HCT116 (cell line): Measurements from ENCODE around the gene DDX3X. TPM values are rescaled to one million over a fixed set of nuclear protein-coding genes. Genes with fewer than 3 reads are reported as not detected.
A peak's percentile ranks its signal among the peaks of the same experiment; 100 is the strongest.

Experiments used
- ATAC-seq: fragments of 200-7000 bp; cut with Tn5 transposase; 2 replicates; pipeline ENCODE4 v1.9.1; 2020; ENCODE audit warnings: mild to moderate bottlenecking, moderate library complexity
- BruUV-seq: library from RNA; stranded (reverse); fragments of 400-500 nt; replicated peaks from 2 replicates; lab custom pipeline; 2021; lab: Mats Ljungman, UMichigan
- CTCF ChIA-PET: fragments of 300-600 bp; sonication (Branson Sonifier 250); formaldehyde crosslinking; loops from one replicate; lab custom pipeline; 2021; ENCODE audit warnings: antibody characterized with exemption; lab: Charles Lee
- POLR2A ChIA-PET: fragments of 300-600, 350-600 bp; sonication (Branson Sonifier 250); formaldehyde crosslinking; loops from one replicate; lab custom pipeline; 2021; ENCODE audit warnings: antibody characterized with exemption; lab: Charles Lee
- RAD21 ChIA-PET, 2 experiments: fragments of 300-600 bp; sonication (Branson Sonifier 250); formaldehyde crosslinking; loops; one replicate each; lab custom pipeline; 2023; ENCODE audit warnings: low total read pairs in 2 of 2; ENCODE audit not compliant: uncharacterized antibody in 2 of 2, unreplicated experiment in 2 of 2, low non-redundant PET in 1 of 2; lab: Charles Lee
- DNase-seq: peaks from one replicate; pipeline ENCODE4 v3.0.0-alpha.2; 2010; ENCODE audit warnings: low read depth, low spot score
- H2AFZ ChIP-seq: fragments of 200-600 bp; shearing (Covaris generic), sonication (generic); 2 replicates; pipeline ENCODE4 v1.6.1; 2017; ENCODE audit warnings: low read depth, mixed run types, mixed read lengths, antibody characterized with exemption, low read length; ENCODE audit not compliant: poor library complexity, severe bottlenecking
- H3K27ac ChIP-seq: 2 replicates; pipeline ENCODE4 v1.5.1; 2012; ENCODE audit warnings: low read depth, low read length
- H3K27me3 ChIP-seq: fragments of 200-600 bp; sonication (generic); 2 replicates; pipeline ENCODE4 v1.6.1; 2016; ENCODE audit warnings: mixed run types, low read length, mixed read lengths; ENCODE audit not compliant: insufficient read depth
- H3K36me3 ChIP-seq, 2 experiments: fragments of 200-500 bp in 1 of 2; fragments of 200-600 bp in 1 of 2; sonication (Bioruptor generic) in 1 of 2; sonication (generic) in 1 of 2; 2 replicates each; pipeline versions ENCODE4 v1.5.1 to v1.6.1; 2014 to 2016; ENCODE audit warnings: low read length in 2 of 2, inconsistent platforms in 1 of 2, mixed read lengths in 1 of 2, mixed run types in 1 of 2; ENCODE audit not compliant: insufficient read depth in 2 of 2, control insufficient read depth in 1 of 2
- H3K4me1 ChIP-seq, 2 experiments: fragments of 200-600 bp in 1 of 2; sonication (generic) in 1 of 2; 2 replicates each; pipeline versions ENCODE4 v1.5.1 to v1.6.1; 2012 to 2017; ENCODE audit warnings: low read length in 2 of 2, inconsistent platforms in 1 of 2, mild to moderate bottlenecking in 1 of 2, mixed read lengths in 1 of 2, mixed run types in 1 of 2, moderate library complexity in 1 of 2; ENCODE audit not compliant: insufficient read depth in 2 of 2, control insufficient read depth in 1 of 2
- H3K4me2 ChIP-seq: fragments of 200-600 bp; sonication (generic); 2 replicates; pipeline ENCODE4 v1.6.1; 2017; ENCODE audit warnings: mixed run types, low read length, mixed read lengths
- H3K4me3 ChIP-seq, 2 experiments: fragments of 200-600 bp in 1 of 2; sonication (generic) in 1 of 2; replicated peaks in 1 of 2; 2 replicates each; pipeline ENCODE4 v1.5.1; 2011 to 2016; ENCODE audit warnings: low read length in 2 of 2, control low read depth in 1 of 2, low read depth in 1 of 2, mild to moderate bottlenecking in 1 of 2, mixed read lengths in 1 of 2, mixed run types in 1 of 2
- H3K79me2 ChIP-seq: fragments of 200-600 bp; sonication (generic); 2 replicates; pipeline ENCODE4 v1.6.1; 2017; ENCODE audit warnings: mild to moderate bottlenecking, mixed run types, low read length, moderate library complexity, mixed read lengths; ENCODE audit not compliant: insufficient read depth
- H3K9ac ChIP-seq: fragments of 200-600 bp; sonication (generic); 2 replicates; pipeline ENCODE4 v1.6.1; 2016; ENCODE audit warnings: low read length, mixed read lengths
- H3K9me2 ChIP-seq: fragments of 200-600 bp; sonication (generic), shearing (Covaris generic); 2 replicates; pipeline ENCODE4 v1.6.1; 2017; ENCODE audit warnings: mixed run types, mild to moderate bottlenecking, moderate library complexity; ENCODE audit not compliant: insufficient read depth
- H3K9me3 ChIP-seq, 2 experiments: fragments of 200-500 bp in 1 of 2; fragments of 200-600 bp in 1 of 2; sonication (Bioruptor generic) in 1 of 2; sonication (generic) in 1 of 2; 2 replicates each; pipeline ENCODE4 v1.6.1; 2014 to 2017; ENCODE audit warnings: low read length in 2 of 2, mixed read lengths in 2 of 2, inconsistent platforms in 1 of 2, low read depth in 1 of 2, mild to moderate bottlenecking in 1 of 2, mixed run types in 1 of 2, moderate library complexity in 1 of 2; ENCODE audit not compliant: control insufficient read depth in 1 of 2, insufficient read depth in 1 of 2
- H4K20me1 ChIP-seq: fragments of 200-600 bp; sonication (generic), shearing (Covaris generic); 2 replicates; pipeline ENCODE4 v1.6.1; 2017; ENCODE audit warnings: mixed run types, mild to moderate bottlenecking, moderate library complexity; ENCODE audit not compliant: insufficient read depth
- EZH2phosphoT487 ChIP-seq: fragments of 200-600 bp; IDR thresholded peaks from 2 replicates; pipeline ENCODE4 v1.6.1; 2018; ENCODE audit warnings: antibody characterized with exemption, borderline replicate concordance
- MAX ChIP-seq: IDR thresholded peaks from 2 replicates; pipeline ENCODE4 v1.6.1; 2012
- POLR2AphosphoS5 ChIP-seq: IDR thresholded peaks from 2 replicates; pipeline ENCODE4 v1.6.1; 2011; ENCODE audit warnings: mild to moderate bottlenecking, low read depth, low read length, moderate library complexity
- SP1 ChIP-seq: IDR thresholded peaks from 2 replicates; pipeline ENCODE4 v1.6.1; 2012; ENCODE audit warnings: low read depth
- YY1 ChIP-seq: IDR thresholded peaks from 2 replicates; pipeline ENCODE4 v1.6.1; 2011; ENCODE audit warnings: low read length, low read depth, moderate library complexity, mild to moderate bottlenecking; ENCODE audit not compliant: insufficient replicate concordance; ENCODE audit errors: extremely low read depth
- intact Hi-C: fragments of 100-400 bp; cut with micrococcal nuclease; formaldehyde crosslinking; loops from 2 replicates; pipeline ENCODE4 v1.10.0; 2022
- total RNA-seq: library from RNA; stranded (reverse); gene quantifications from one replicate; pipeline ENCODE4 v1.2.1, GENCODE V29; 2021; ENCODE audit not compliant: unreplicated experiment

Gene DDX3X
- total RNA-seq, 1 experiment from 2014 or later, result 253 TPM

GRCh38 chrX:41335198-41335957, 1.4 kb downstream of the DDX3X start:
- H4K20me1 ChIP-seq, result peaks cover 42% of the 10 kb centered on the region
- H3K9me3 ChIP-seq, result no peaks in the 10 kb centered on the region
- H3K27ac ChIP-seq, result peak overlapping the region; percentile 96; the same call in 1 of the 2 replicates
- peak overlapping the region; percentile 81 to 86 for H3K4me3 ChIP-seq
- ChIA-PET POLR2A (no interaction called here), RAD21 (no interaction called here), CTCF (no interaction called here)
- no peak for DNase-seq
- ATAC-seq, result no peak
- H3K36me3 ChIP-seq, result peaks cover 15 to 36% of the 10 kb centered on the region in 2 experiments; a peak in 3 of 4 replicates
- peaks cover 67% of the 10 kb centered on the region for H3K79me2 ChIP-seq
- H3K9ac ChIP-seq, result peak overlapping the region; percentile 99
- H3K9me2 ChIP-seq, result no peaks in the 10 kb centered on the region
- peaks cover 5 to 38% of the 10 kb centered on the region in 2 experiments; a peak in 3 of 4 replicates for H3K4me1 ChIP-seq
- no peaks in the 10 kb centered on the region for H3K27me3 ChIP-seq
- no peak overlapping the region for H2AFZ ChIP-seq
- BruUV-seq, result no TSS peak
- intact Hi-C loops, result loop anchor here (5.0 kb wide), 1 partner anchor 107 kb away; no protein-coding TSS in a partner anchor
- H3K4me2 ChIP-seq, result peak overlapping the region; percentile 89
- no peak for TF ChIP-seq YY1

DNA sequence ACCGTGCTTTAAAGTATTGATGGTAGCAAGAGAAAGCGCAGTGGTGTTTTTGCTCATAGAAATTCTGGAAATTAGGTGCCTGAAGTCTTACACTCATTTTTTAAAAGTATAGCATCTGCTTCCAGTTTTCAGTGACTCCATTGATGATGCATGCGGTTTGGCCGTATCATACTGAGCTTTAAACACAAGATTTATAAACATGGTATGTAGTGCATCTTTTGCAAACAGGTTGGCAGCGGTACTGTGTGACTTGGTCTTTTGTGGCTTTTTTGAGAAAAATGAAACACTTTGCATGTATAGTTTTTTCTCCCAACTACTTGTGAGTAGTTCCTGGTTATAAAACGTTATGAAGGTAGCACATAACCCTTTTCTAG, 2.0 kb downstream of the DDX3X start:
- Histone ChIP-seq H3K36me3 (peaks cover 15 to 39% of the 10 kb centered on the region in 2 experiments; a peak in 3 of 4 replicates), H4K20me1 (peaks cover 45% of the 10 kb centered on the region), H3K4me1 (peaks cover 5 to 33% of the 10 kb centered on the region in 2 experiments; a peak in 3 of 4 replicates), H3K27me3 (no peaks in the 10 kb centered on the region), H3K27ac (no peak overlapping the region), H3K9me2 (no peaks in the 10 kb centered on the region), H3K79me2 (peaks cover 72% of the 10 kb centered on the region), H3K4me3 (peak overlapping the region; percentile 81 to 86), H3K4me2 (peak overlapping the region; percentile 89), H3K9me3 (no peaks in the 10 kb centered on the region), H2AFZ (no peak overlapping the region), H3K9ac (peak overlapping the region; percentile 99; the same call in 1 of the 2 replicates)
- ChIA-PET CTCF (no interaction called here), RAD21 (no interaction called here), POLR2A (no interaction called here)
- TF ChIP-seq EZH2phosphoT487 (no peak), SP1 (no peak), MAX (no peak), POLR2AphosphoS5 (peak; percentile 14; the same call in 1 of the 2 replicates)
- BruUV-seq, result no TSS peak
- no peak for DNase-seq
- no peak for ATAC-seq
- intact Hi-C loops, result loop anchor here (5.0 kb wide), 1 partner anchor 106 kb away; no protein-coding TSS in a partner anchor
